ENCODE results near the gene ATOSA.

ATOSA gene

GRCh38 chr15:52679232-52680040, at the start of gene ATOSA:
TSS of gene ATOSA (minus strand) at chr15:52679388. CDS start at chr15:52678021, 1,367 bp downstream.
- peak; percentile 55 for DNase-seq

GRCh38 chr15:52728899-52729298, 49.7 kb upstream of the ATOSA start:
- no peak for DNase-seq

GRCh38 chr15:52727815-52728214, 48.6 kb upstream of the ATOSA start:
- no peak for DNase-seq

- DNase-seq = no peak
Observed at GRCh38 chr15:52726195-52726594, 47.0 kb upstream of the ATOSA start.

GRCh38 chr15:52718551-52718950, 39.4 kb upstream of the ATOSA start:
- no peak for DNase-seq

- DNase-seq = no peak
Observed at GRCh38 chr15:52717924-52718323, 38.7 kb upstream of the ATOSA start.

- no peak for DNase-seq
Observed at GRCh38 chr15:52717481-52717880, 38.3 kb upstream of the ATOSA start.

- DNase-seq = no peak
Observed at GRCh38 chr15:52716536-52716935, 37.3 kb upstream of the ATOSA start.

GRCh38 chr15:52715411-52715810, 36.2 kb upstream of the ATOSA start:
- no peak for DNase-seq

GRCh38 chr15:52714968-52715367, 35.8 kb upstream of the ATOSA start:
- DNase-seq = no peak

- no peak for DNase-seq
Observed at GRCh38 chr15:52710708-52711389, 31.7 kb upstream of the ATOSA start.

GRCh38 chr15:52710050-52710707, 31.0 kb upstream of the ATOSA start:
- no peak for DNase-seq

- no peak for DNase-seq
Observed at GRCh38 chr15:52709187-52709981, 30.2 kb upstream of the ATOSA start.

GRCh38 chr15:52706091-52706490, 26.9 kb upstream of the ATOSA start:
- DNase-seq = no peak

- DNase-seq = no peak
Observed at GRCh38 chr15:52702390-52702789, 23.2 kb upstream of the ATOSA start.

GRCh38 chr15:52699457-52699856, 20.3 kb upstream of the ATOSA start:
- DNase-seq = no peak

- DNase-seq = no peak
Observed at GRCh38 chr15:52698514-52698913, 19.3 kb upstream of the ATOSA start.

GRCh38 chr15:52697051-52697450, 17.9 kb upstream of the ATOSA start:
- DNase-seq = no peak

- no peak for DNase-seq
Observed at GRCh38 chr15:52695154-52695553, 16.0 kb upstream of the ATOSA start.

- DNase-seq = no peak
Observed at GRCh38 chr15:52689562-52689961, 10.4 kb upstream of the ATOSA start.

- peak; percentile 25 for DNase-seq
Observed at GRCh38 chr15:52683580-52683979, 4.4 kb upstream of the ATOSA start.

- DNase-seq = peak; percentile 17
Observed at GRCh38 chr15:52682781-52683180, 3.6 kb upstream of the ATOSA start.

- DNase-seq = no peak
Observed at GRCh38 chr15:52682200-52682599, 3.0 kb upstream of the ATOSA start.

Measured in GDM1 (cell line).